Measurements from ENCODE around the gene HOGA1. TPM values are rescaled to one million over a fixed set of nuclear protein-coding genes. Genes with fewer than 3 reads are reported as not detected.

HOGA1 gene
- 10 to 100 TPM; 16.8 to 92.9 (median 36.5) TPM for total RNA-seq
- long read RNA-seq, transcript HOGA1-202 (7 exons, 2,488 nt) = major isoform, 6 of 15 reads
- long read RNA-seq, partial matches to known transcripts = 5 of 15 reads
- long read RNA-seq, other reads (novel, unspliced or antisense) = 3 of 15 reads

DNA sequence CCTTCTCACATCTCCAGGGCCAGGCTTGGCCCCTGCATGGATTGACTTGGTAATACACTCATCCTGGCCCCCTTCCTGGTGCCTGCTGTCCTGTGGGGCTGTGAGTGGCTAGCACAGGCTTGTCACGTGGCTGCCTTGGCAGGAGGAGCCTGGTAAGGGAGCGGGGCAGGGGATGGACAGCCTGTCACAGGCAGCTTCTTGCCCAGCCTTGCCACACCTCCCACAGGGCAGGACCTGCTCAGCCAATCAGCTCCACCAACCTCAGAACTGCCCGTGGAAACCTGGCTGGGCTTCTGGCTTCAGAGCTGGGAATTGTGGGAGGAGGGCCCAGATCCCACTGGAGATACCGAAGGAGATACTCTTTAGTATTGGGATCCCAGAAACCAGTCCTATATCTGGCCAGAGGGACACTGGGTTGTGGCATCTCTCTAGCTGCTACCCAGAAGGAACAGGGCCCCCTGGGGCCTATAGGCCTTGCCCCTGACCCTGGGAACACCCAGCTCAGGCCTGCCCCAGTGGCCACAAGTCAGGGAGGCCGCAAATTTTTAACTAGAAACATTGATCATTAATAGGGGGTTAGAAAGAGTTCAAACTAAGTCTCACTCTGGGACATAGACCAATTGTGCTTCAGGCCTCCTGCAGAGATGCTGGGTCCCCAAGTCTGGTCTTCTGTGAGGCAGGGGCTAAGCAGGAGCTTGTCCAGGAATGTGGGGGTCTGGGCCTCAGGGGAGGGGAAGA, at the start of gene HOGA1:
HOGA1 (plus strand) TSS at position 330 of the 738 bp plus-strand sequence; CDS start at position 645, 315 bp downstream.
- ATAC-seq (peak; percentile 82 to 93 (median 92)), DNase-seq (peak; percentile 93 to 99 (median 98))
- no peaks in the 10 kb centered on the region for H3K27me3 ChIP-seq
- H3K9me3 ChIP-seq = no peaks in the 10 kb centered on the region
- TF ChIP-seq POLR2A (IDR thresholded peaks at IDR 0.05) = peak; percentile 72
- TF ChIP-seq CTCF (IDR thresholded peaks at IDR 0.05) = peak in 1 of 4 donors; percentile 4
- 50% methylated on average over 1 of the region's 5 CpGs for WGBS (ENCODE audit: insufficient coverage, low coverage, low lambda C conversion rate, missing lambda C conversion rate)
- peak within 1 kb of the TSS; percentile 73 to 96 (median 95) for H3K27ac ChIP-seq
- intact Hi-C loops (cut with DNase I) = no loop called here
- peaks cover 0 to 30% (median 6%) of the 10 kb centered on the region in 4 donors for H3K4me1 ChIP-seq
- peak within 1 kb of the TSS in 2 of 3 donors; percentile 37 to 64 for H3K4me3 ChIP-seq
- no peaks in the 10 kb centered on the region for H3K36me3 ChIP-seq

GRCh38 chr10:97534746-97535367, 49.3 kb upstream of the HOGA1 start:
- WGBS (ENCODE audit: insufficient coverage, low coverage, low lambda C conversion rate, missing lambda C conversion rate) = 93% methylated on average over 4 of the region's 6 CpGs
- Histone ChIP-seq H3K4me3 (no peak overlapping the region), H3K27ac (no peak overlapping the region), H3K36me3 (no peaks in the 10 kb centered on the region), H3K4me1 (no peaks in the 10 kb centered on the region), H3K9me3 (no peaks in the 10 kb centered on the region), H3K27me3 (no peaks in the 10 kb centered on the region)
- no peak for TF ChIP-seq POLR2A (IDR thresholded peaks at IDR 0.05)
- TF ChIP-seq CTCF (IDR thresholded peaks at IDR 0.05) = peak; percentile 12 to 45 (median 40)
- ATAC-seq = peak; percentile 43 to 67 (median 56)
- intact Hi-C loops (cut with DNase I) = no loop called here
- no peak for DNase-seq

DNA sequence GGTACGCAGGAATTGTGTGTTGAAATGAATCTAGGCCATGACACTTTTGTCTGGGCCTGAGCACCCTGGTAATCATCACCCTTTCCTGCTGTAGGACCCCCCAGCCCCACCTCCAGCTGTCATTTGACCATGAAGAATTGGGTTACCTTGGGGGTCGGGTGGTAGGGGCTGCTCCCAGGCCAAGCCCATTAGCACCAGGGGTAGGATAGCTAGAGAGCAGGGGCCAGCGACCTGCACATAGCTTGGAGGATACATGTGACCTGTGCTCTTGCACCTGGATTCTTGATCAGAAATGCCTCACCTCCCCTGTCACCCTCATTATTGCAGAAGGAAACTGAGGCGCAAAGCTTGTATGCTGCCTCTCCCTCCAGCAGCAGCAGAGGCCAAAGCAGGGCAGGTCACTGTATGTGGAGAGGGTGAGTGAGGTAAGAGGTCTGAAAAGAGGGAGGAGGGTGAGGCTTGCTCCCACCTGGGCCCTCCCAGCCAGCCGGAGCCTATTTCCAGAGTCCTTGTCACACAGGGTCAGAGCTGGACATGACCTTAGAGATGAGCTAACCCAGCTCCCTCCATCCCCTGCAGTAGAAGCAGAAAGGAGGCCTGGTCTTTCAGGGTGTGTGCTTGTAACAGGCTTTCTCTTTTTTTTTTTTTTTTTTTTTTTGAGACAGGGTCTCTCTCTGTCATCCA, 46.9 kb upstream of the HOGA1 start:
- no peak overlapping the region for H3K4me3 ChIP-seq
- intact Hi-C loops (cut with DNase I) = no loop called here
- no peaks in the 10 kb centered on the region for H3K4me1 ChIP-seq
- H3K36me3 ChIP-seq = no peaks in the 10 kb centered on the region
- no peaks in the 10 kb centered on the region for H3K9me3 ChIP-seq
- DNase-seq (no peak), ATAC-seq (no peak)
- no peak overlapping the region for H3K27ac ChIP-seq
- 80% methylated on average over 1 of the region's 5 CpGs for WGBS (ENCODE audit: insufficient coverage, low coverage, low lambda C conversion rate, missing lambda C conversion rate)
- no peaks in the 10 kb centered on the region for H3K27me3 ChIP-seq
- TF ChIP-seq CTCF (IDR thresholded peaks at IDR 0.05) (no peak), POLR2A (IDR thresholded peaks at IDR 0.05) (no peak)

DNA sequence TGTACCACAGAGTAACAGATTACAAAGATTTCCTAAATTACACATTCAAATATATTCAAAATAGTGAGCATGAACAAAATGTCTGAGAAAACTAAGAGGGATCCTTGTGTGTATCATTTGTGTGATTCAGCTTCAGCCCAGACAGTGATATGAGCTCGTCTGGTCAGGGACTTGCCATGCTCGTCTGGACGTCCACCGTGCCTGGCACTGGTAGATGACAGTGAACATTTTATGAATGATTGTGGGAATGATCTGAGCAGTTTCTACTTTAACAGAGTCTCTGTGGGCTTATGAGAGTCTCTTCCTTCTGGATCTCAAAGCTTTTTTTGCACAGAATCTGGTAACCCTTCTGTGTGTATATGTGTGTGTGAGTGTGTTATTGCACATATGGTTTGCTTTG, 45.8 kb upstream of the HOGA1 start:
- DNase-seq = no peak
- no peaks in the 10 kb centered on the region for H3K27me3 ChIP-seq

More for the DNA sequence above, 45.8 kb upstream of the HOGA1 start:
- H3K4me3 ChIP-seq = no peak overlapping the region
- no peak for ATAC-seq
- no peaks in the 10 kb centered on the region for H3K4me1 ChIP-seq
- no peak overlapping the region for H3K27ac ChIP-seq
- intact Hi-C loops (cut with DNase I) = no loop called here
- TF ChIP-seq POLR2A (IDR thresholded peaks at IDR 0.05) = no peak
- TF ChIP-seq CTCF (IDR thresholded peaks at IDR 0.05) = no peak
- H3K9me3 ChIP-seq = no peaks in the 10 kb centered on the region
- 100% methylated on average over 4 of the region's 4 CpGs for WGBS (ENCODE audit: insufficient coverage, low coverage, low lambda C conversion rate, missing lambda C conversion rate)
- no peaks in the 10 kb centered on the region for H3K36me3 ChIP-seq

All from right lobe of liver (tissue), 6 donors.